Progenitor cell of endocrine pancreas (in vitro differentiated cells): ENCODE results near the gene CTNNA2. TPM values are rescaled to one million over a fixed set of nuclear protein-coding genes. Genes with fewer than 3 reads are reported as not detected.

Experiments
- DNase-seq: peaks from one replicate; pipeline ENCODE4 v3.0.0; 2021; ENCODE audit warnings: low spot score; ENCODE audit not compliant: unreplicated experiment
- H3K27ac Mint-ChIP-seq: 2 replicates; pipeline ENCODE4 v1.8.0; 2021; ENCODE audit warnings: mild to moderate bottlenecking, moderate library complexity, mixed read lengths
- H3K27me3 Mint-ChIP-seq: 2 replicates; pipeline ENCODE4 v1.8.0; 2021; ENCODE audit warnings: mixed read lengths
- H3K36me3 Mint-ChIP-seq: 2 replicates; pipeline ENCODE4 v1.8.0; 2022; ENCODE audit warnings: mixed read lengths; ENCODE audit not compliant: insufficient read depth
- H3K4me1 Mint-ChIP-seq: 2 replicates; pipeline ENCODE4 v1.8.0; 2021; ENCODE audit warnings: low read depth, mixed read lengths
- H3K4me3 Mint-ChIP-seq: 2 replicates; pipeline ENCODE4 v1.8.0; 2021; ENCODE audit warnings: low read depth, mild to moderate bottlenecking, moderate library complexity, mixed read lengths
- H3K9me3 Mint-ChIP-seq: 2 replicates; pipeline ENCODE4 v1.8.0; 2021; ENCODE audit warnings: low read depth, mixed read lengths
- CTCF ChIP-seq: fragments of 200-600 bp; sonication (generic); IDR thresholded peaks from one replicate; pipeline ENCODE4 v1.5.0; 2021; ENCODE audit warnings: antibody characterized with exemption, mild to moderate bottlenecking; ENCODE audit not compliant: unreplicated experiment
- total RNA-seq: library from RNA; stranded (reverse); gene quantifications from 2 replicates; pipeline ENCODE4 v1.2.1, GENCODE V29; 2021

CTNNA2 gene
- total RNA-seq, 1 donor from 2014 or later, result 10.2 TPM

DNA sequence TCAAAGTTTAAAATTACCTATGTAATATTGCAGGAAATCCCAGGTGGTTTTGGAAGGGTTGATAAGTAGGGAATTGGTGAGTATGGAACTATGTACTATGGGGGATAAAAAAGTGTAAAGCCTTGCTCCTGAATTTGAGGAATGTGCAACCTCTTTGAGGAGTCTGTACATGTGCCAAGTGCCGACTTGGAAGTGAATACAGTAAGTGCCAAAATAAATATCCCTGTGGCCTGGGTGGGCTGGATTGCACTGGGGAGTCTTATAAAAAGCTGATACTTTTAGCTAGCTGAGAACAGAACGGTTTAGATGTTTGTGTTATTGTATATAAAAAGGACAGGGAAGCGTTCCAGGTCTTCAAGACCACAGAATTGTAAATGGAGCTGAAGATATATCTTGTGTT lies 1108.8 kb downstream of the CTNNA2 start:
- no peak for TF ChIP-seq CTCF
- H3K36me3 Mint-ChIP-seq, result no peaks in the 10 kb centered on the region
- H3K4me1 Mint-ChIP-seq, result peaks cover 1% of the 10 kb centered on the region
- no peak for DNase-seq
- H3K27ac Mint-ChIP-seq, result no peak overlapping the region
- no peaks in the 10 kb centered on the region for H3K9me3 Mint-ChIP-seq
- no peak overlapping the region for H3K4me3 Mint-ChIP-seq
- H3K27me3 Mint-ChIP-seq, result no peaks in the 10 kb centered on the region

- Mint-ChIP-seq H3K27ac (no peak overlapping the region), H3K27me3 (no peaks in the 10 kb centered on the region), H3K4me3 (no peak overlapping the region), H3K9me3 (peaks cover 15% of the 10 kb centered on the region), H3K4me1 (peaks cover 1% of the 10 kb centered on the region), H3K36me3 (no peaks in the 10 kb centered on the region)
- DNase-seq, result no peak
- TF ChIP-seq CTCF, result no peak
Measured at GRCh38 chr2:80624062-80624461, 1111.2 kb downstream of the CTNNA2 start.

DNA sequence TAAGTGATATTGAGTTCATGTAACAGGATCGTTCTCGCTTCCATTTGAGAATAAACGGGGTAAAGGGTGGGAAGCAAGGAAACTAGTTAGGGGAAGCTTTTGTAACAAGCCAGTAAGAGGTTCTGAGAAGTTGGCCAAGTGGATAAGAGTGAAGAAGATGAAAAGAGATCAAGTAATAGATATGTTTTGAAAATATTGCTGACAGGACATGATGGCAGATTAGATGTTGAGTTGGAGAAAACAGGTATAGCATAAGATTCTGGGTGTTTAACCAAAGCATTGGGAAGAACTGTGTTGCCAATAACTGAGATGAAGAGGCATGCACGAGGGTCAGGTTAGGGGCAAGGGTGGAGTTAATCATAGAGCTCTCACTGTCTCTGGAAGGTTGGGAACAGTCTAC lies 1121.7 kb downstream of the CTNNA2 start:
- peaks cover 5% of the 10 kb centered on the region for H3K27me3 Mint-ChIP-seq
- TF ChIP-seq CTCF, result no peak
- peaks cover 16% of the 10 kb centered on the region for H3K4me1 Mint-ChIP-seq
- no peak overlapping the region for H3K4me3 Mint-ChIP-seq
- no peak for DNase-seq
- H3K9me3 Mint-ChIP-seq, result peaks cover 23% of the 10 kb centered on the region
- no peak overlapping the region for H3K27ac Mint-ChIP-seq
- peaks cover 5% of the 10 kb centered on the region for H3K36me3 Mint-ChIP-seq

- Mint-ChIP-seq H3K4me3 (no peak overlapping the region), H3K36me3 (peaks cover 4% of the 10 kb centered on the region), H3K9me3 (peaks cover 14% of the 10 kb centered on the region), H3K27me3 (peaks cover 18% of the 10 kb centered on the region), H3K4me1 (peaks cover 30% of the 10 kb centered on the region), H3K27ac (no peak overlapping the region)
- TF ChIP-seq CTCF, result no peak
- no peak for DNase-seq
Measured at GRCh38 chr2:80638783-80639182, 1125.9 kb downstream of the CTNNA2 start.

DNA sequence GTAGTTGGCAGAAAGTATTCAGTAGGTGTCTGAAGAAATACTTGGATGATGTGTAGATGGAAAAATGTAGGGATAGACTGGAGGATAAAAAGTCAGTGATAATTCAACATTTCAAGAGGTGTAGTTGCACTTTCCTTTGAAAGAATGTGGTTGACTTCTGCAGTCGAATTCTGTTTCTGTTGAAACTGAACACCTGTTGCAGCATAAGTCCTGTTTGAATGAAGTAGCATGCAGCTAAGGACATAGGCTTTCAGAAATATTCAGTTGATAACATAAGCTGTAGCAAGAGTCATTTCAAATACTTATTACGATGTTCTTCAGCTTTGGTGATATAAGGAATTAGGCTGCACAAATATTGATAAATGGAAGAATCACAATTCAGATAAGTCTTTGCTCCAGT lies 1129.6 kb downstream of the CTNNA2 start:
- TF ChIP-seq CTCF, result no peak
- no peak overlapping the region for H3K4me3 Mint-ChIP-seq
- H3K4me1 Mint-ChIP-seq, result peaks cover 27% of the 10 kb centered on the region

More for the DNA sequence above, 1129.6 kb downstream of the CTNNA2 start:
- no peak for DNase-seq
- no peaks in the 10 kb centered on the region for H3K9me3 Mint-ChIP-seq
- no peak overlapping the region for H3K27ac Mint-ChIP-seq
- H3K36me3 Mint-ChIP-seq, result no peaks in the 10 kb centered on the region
- peaks cover 20% of the 10 kb centered on the region for H3K27me3 Mint-ChIP-seq
